Nephron progenitor cell (in vitro differentiated cells): Measurements from ENCODE around the gene USP38.

Source experiments
- DNase-seq: peaks from one replicate; pipeline ENCODE4 v3.0.0; 2021
- H3K27ac Mint-ChIP-seq: 2 replicates; pipeline ENCODE4 v1.8.0; 2021; ENCODE audit warnings: mild to moderate bottlenecking, moderate library complexity, mixed read lengths
- H3K27me3 Mint-ChIP-seq: 2 replicates; pipeline ENCODE4 v1.8.0; 2021; ENCODE audit warnings: mild to moderate bottlenecking, low read depth, mixed read lengths; ENCODE audit not compliant: poor library complexity
- H3K36me3 Mint-ChIP-seq: 2 replicates; pipeline ENCODE4 v1.8.0; 2021; ENCODE audit warnings: low read depth, mixed read lengths
- H3K4me1 Mint-ChIP-seq: 2 replicates; pipeline ENCODE4 v1.8.0; 2021; ENCODE audit warnings: mixed read lengths
- H3K4me3 Mint-ChIP-seq: 2 replicates; pipeline ENCODE4 v1.8.0; 2021; ENCODE audit warnings: mild to moderate bottlenecking, moderate library complexity, mixed read lengths
- H3K9me3 Mint-ChIP-seq: 2 replicates; pipeline ENCODE4 v1.8.0; 2021; ENCODE audit warnings: mild to moderate bottlenecking, moderate library complexity, mixed read lengths
- TF ChIP-seq, protein P1 (sequence below): fragments of 200-600 bp; sonication (generic); IDR thresholded peaks from 2 replicates; pipeline ENCODE4 v1.5.0; 2021; ENCODE audit warnings: antibody characterized with exemption

Gene USP38

DNA sequence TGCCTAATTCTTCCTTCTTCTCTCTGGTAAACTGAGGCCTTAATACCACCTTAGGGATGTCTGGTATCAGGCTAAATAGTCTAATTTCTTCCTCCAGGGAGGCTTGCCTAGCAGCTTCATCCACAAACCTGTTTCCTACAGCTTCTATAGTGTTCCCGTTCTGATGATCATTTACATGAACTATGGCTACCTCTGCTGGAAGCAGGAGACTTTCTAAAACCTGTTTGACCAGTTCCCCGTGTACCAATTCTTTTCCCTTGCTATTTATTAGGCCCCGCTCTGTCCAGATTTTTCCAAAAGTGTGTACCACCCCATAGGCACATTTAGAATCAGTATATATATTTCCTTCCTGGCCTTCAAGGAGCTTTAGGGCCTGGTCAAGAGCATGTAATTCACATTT lies 5.8 kb upstream of the USP38 start:
- Mint-ChIP-seq H3K9me3 (peaks cover 50% of the 10 kb centered on the region), H3K27me3 (no peaks in the 10 kb centered on the region), H3K27ac (no peak overlapping the region), H3K36me3 (peaks cover 45% of the 10 kb centered on the region), H3K4me3 (no peak overlapping the region), H3K4me1 (peaks cover 15% of the 10 kb centered on the region)
- DNase-seq, result no peak
- TF ChIP-seq, protein P1, sequence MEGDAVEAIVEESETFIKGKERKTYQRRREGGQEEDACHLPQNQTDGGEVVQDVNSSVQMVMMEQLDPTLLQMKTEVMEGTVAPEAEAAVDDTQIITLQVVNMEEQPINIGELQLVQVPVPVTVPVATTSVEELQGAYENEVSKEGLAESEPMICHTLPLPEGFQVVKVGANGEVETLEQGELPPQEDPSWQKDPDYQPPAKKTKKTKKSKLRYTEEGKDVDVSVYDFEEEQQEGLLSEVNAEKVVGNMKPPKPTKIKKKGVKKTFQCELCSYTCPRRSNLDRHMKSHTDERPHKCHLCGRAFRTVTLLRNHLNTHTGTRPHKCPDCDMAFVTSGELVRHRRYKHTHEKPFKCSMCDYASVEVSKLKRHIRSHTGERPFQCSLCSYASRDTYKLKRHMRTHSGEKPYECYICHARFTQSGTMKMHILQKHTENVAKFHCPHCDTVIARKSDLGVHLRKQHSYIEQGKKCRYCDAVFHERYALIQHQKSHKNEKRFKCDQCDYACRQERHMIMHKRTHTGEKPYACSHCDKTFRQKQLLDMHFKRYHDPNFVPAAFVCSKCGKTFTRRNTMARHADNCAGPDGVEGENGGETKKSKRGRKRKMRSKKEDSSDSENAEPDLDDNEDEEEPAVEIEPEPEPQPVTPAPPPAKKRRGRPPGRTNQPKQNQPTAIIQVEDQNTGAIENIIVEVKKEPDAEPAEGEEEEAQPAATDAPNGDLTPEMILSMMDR, result no peak

DNA sequence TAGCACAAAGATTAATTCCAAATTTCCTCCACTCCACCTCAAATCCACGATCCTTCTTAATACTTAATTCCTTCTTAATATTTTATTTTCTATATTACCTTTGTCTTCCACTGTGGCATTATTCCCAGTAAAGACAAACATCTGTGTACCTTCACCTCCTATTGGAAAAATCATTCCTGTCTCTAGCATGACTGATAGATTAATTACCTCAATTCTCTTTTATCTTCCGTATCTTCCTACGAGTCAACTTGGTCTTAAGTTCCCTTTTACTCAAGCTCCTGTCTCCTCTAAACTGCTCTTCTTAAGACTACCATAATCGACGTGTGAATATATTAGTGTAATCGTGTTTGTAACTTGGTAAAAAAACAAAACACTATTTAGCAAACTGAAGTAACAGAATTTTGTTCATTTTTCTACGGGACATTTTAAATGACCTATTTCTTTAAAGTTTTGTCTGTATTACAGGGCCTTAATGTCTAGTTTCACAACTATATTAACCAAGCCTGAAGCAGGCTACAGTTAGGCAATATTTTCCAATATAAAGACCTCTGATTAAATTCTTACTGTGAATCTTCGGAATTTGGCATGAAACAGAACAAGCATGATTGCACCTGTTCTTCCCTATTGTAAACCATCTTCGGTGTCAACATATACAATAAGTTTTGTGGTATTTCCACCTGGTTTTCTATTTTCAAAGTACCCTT lies 1.1 kb upstream of the USP38 start:
- Mint-ChIP-seq H3K4me1 (peaks cover 50% of the 10 kb centered on the region), H3K9me3 (peaks cover 14% of the 10 kb centered on the region), H3K27me3 (no peaks in the 10 kb centered on the region), H3K36me3 (peaks cover 16% of the 10 kb centered on the region), H3K4me3 (peak overlapping the region; percentile 89), H3K27ac (peak overlapping the region; percentile 97)
- DNase-seq, result no peak
- TF ChIP-seq, protein P1, result no peak

DNA sequence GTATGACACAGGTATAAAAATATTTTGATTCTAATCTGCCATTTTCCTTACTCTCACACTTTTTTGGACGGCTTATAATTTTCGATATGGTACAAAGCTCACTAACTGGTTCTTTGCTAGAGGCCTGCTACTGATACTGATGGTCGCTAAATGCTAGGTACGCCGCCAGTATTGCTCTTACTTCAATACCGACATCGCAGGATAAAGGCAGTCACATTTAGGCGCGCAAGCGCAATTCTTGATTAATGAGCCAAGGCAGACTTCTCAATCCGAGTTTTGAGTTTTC lies 557 bp upstream of the USP38 start:
- Mint-ChIP-seq H3K27ac (peak overlapping the region; percentile 97), H3K4me3 (peak overlapping the region; percentile 89), H3K9me3 (peaks cover 9% of the 10 kb centered on the region), H3K4me1 (peaks cover 55% of the 10 kb centered on the region), H3K36me3 (peaks cover 15% of the 10 kb centered on the region), H3K27me3 (no peaks in the 10 kb centered on the region)
- no peak for DNase-seq
- TF ChIP-seq, protein P1, result no peak

DNA sequence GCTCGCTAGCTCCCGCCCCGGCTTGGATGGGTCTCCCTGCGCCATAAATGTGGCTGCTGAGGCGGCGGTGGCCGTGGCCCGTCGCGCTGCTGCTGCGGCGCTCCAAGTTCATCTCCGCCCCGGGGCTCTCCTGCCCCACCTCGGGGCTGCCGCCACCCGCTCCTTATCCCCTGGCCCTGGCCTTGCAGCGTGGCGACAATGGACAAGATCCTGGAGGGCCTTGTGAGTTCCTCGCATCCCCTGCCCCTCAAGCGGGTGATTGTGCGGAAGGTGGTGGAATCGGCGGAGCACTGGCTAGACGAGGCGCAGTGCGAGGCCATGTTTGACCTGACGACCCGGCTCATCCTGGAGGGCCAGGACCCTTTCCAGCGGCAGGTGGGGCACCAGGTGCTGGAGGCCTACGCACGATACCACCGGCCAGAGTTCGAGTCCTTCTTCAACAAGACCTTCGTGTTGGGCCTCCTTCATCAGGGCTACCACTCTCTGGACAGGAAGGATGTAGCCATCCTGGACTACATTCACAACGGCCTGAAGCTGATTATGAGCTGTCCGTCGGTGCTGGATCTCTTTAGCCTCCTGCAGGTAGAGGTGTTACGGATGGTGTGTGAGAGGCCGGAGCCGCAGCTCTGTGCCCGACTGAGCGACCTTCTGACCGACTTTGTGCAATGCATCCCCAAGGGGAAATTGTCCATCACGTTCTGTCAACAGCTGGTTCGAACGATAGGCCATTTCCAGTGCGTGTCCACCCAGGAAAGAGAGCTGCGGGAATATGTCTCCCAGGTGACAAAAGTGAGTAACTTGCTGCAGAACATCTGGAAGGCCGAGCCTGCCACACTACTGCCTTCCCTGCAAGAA lies 763 bp downstream of the USP38 start:
- Mint-ChIP-seq H3K4me1 (peaks cover 63% of the 10 kb centered on the region), H3K4me3 (peak overlapping the region; percentile 89), H3K27ac (peak overlapping the region; percentile 98), H3K9me3 (no peaks in the 10 kb centered on the region), H3K36me3 (peaks cover 18% of the 10 kb centered on the region), H3K27me3 (no peaks in the 10 kb centered on the region)
- TF ChIP-seq, protein P1, result no peak
- no peak for DNase-seq

DNA sequence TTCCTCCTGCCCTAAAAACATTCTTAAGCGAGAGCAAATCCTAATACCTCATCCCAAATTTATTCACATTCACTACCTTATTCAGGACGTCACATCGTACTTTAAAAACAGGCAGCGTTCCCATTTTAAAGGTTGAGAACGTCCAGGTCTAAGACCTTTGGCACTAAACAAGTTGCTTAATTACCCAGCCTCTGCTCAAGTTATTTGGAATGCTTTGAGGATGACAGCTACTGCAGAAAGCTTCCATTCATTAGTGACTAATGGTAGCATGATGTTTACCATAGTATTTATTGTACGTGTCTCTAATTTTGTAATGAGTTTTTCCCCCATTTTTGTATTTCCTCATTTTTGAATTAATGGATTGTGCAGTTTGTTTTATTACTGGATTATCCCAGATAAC lies 1.5 kb downstream of the USP38 start:
- DNase-seq, result no peak
- Mint-ChIP-seq H3K4me3 (peak overlapping the region; percentile 89), H3K9me3 (no peaks in the 10 kb centered on the region), H3K27ac (peak overlapping the region; percentile 98), H3K4me1 (peaks cover 63% of the 10 kb centered on the region), H3K27me3 (no peaks in the 10 kb centered on the region), H3K36me3 (peaks cover 19% of the 10 kb centered on the region)
- TF ChIP-seq, protein P1, result no peak
